Right atrium auricular region (tissue), 2 donors: Measurements from ENCODE around the gene LHX8. TPM values are rescaled to one million over a fixed set of nuclear protein-coding genes. Genes with fewer than 3 reads are reported as not detected.

Experiments
- DNase-seq: peaks from one replicate; pipeline ENCODE4 v3.0.0-alpha.2; 2019; ENCODE audit warnings: low spot score
- H3K27ac ChIP-seq, 2 donors: fragments of 200-600 bp; sonication (generic); 1 replicate in 1 of 2; 2 replicates in 1 of 2; pipeline ENCODE4 v1.5.1; 2016 to 2019
- H3K27me3 ChIP-seq, 2 donors: fragments of 200-600 bp; sonication (generic); one replicate each; pipeline versions ENCODE4 v1.5.1 to v1.6.0; 2017 to 2019
- H3K36me3 ChIP-seq: fragments of 200-600 bp; sonication (generic); one replicate; pipeline ENCODE4 v1.5.1; 2016
- H3K4me1 ChIP-seq, 2 donors: fragments of 200-600 bp; sonication (generic); one replicate each; pipeline versions ENCODE4 v1.5.1 to v1.6.0; 2017 to 2019
- H3K4me3 ChIP-seq, 2 donors: fragments of 200-600 bp; sonication (generic); 1 replicate in 1 of 2; 2 replicates in 1 of 2; pipeline ENCODE4 v1.5.1; 2017 to 2019; ENCODE audit warnings: mild to moderate bottlenecking in 1 of 2, moderate library complexity in 1 of 2
- H3K9me3 ChIP-seq, 2 donors: fragments of 200-600 bp; sonication (generic); one replicate each; pipeline ENCODE4 v1.5.1; 2019
- total RNA-seq, 2 donors: library from RNA; depleted of rRNA; stranded (reverse); fragments of >200 nt; gene quantifications; one replicate each; pipeline ENCODE4 v1.1.0, GENCODE V29; 2016
- TF ChIP-seq, protein P1 (sequence below), 2 donors: fragments of 200-600 bp; sonication (generic); IDR thresholded peaks; one replicate each; pipeline ENCODE4 v1.5.1; 2019; ENCODE audit warnings: antibody characterized with exemption in 2 of 2

LHX8 gene
- total RNA-seq, 2 donors from 2014 or later, result not detected

DNA sequence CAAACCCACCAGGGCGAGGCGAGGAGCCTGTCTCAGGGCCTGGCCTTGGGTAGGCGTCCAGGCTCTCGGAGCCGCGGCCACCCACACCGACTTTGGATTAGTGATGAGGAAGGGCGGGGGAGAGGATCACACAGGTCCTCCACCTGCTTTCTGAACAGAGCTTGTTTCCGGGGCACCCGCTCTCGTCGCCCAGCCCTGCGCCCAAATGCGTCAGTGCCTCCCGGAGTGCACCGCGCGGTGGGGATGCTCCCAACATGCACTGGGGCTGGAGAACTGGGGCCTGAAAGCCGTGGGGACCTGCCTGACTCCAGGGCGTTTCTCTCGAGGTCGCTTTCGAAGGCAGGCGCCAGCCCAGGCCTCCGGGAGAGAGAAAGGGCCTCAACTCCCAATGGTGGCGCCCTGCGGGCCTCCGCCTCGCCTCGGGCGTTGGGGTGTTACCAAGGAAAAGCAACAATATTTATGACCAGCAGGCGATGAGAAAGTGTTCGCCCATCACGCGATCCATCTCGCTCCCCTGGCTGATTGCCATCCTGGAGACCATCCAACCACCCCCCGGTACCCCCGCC lies 8.9 kb upstream of the LHX8 start:
- Histone ChIP-seq H3K9me3 (no peaks in the 10 kb centered on the region), H3K4me3 (no peak overlapping the region), H3K36me3 (no peaks in the 10 kb centered on the region), H3K4me1 (no peaks in the 10 kb centered on the region), H3K27ac (no peak overlapping the region), H3K27me3 (peaks cover 4 to 13% of the 10 kb centered on the region in 2 donors)
- TF ChIP-seq, protein P1, sequence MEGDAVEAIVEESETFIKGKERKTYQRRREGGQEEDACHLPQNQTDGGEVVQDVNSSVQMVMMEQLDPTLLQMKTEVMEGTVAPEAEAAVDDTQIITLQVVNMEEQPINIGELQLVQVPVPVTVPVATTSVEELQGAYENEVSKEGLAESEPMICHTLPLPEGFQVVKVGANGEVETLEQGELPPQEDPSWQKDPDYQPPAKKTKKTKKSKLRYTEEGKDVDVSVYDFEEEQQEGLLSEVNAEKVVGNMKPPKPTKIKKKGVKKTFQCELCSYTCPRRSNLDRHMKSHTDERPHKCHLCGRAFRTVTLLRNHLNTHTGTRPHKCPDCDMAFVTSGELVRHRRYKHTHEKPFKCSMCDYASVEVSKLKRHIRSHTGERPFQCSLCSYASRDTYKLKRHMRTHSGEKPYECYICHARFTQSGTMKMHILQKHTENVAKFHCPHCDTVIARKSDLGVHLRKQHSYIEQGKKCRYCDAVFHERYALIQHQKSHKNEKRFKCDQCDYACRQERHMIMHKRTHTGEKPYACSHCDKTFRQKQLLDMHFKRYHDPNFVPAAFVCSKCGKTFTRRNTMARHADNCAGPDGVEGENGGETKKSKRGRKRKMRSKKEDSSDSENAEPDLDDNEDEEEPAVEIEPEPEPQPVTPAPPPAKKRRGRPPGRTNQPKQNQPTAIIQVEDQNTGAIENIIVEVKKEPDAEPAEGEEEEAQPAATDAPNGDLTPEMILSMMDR (IDR thresholded peaks at IDR 0.05), result no peak
- no peak for DNase-seq

DNA sequence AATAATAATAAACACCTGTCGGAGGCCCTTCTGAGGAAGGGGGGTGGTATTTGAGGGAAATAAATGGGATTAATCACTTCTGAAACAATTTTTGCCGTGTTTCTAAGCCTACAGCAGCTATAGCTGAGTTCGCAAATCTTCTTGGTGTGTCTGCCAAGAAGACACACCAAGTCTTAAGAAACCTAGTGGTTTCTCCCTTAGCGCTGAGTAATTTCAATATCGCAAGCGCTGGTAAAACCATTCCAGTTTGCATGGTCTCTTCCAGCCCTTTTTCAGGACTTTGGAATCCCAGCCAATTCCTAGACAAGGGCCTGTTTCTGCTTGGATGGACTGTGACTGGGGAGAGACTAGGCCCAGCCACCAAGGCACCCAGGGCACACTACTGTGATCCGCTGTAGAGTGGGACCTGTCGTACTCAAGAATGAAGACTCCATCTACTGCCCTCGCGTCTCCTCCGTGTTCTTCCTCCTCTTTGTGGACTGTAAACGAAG lies 7.5 kb upstream of the LHX8 start:
- no peak overlapping the region for H3K4me3 ChIP-seq
- H3K27ac ChIP-seq, result no peak overlapping the region
- H3K36me3 ChIP-seq, result no peaks in the 10 kb centered on the region
- TF ChIP-seq, protein P1 (IDR thresholded peaks at IDR 0.05), result no peak
- H3K27me3 ChIP-seq, result peaks cover 13 to 17% of the 10 kb centered on the region in 2 donors
- DNase-seq, result no peak
- H3K9me3 ChIP-seq, result no peaks in the 10 kb centered on the region
- H3K4me1 ChIP-seq, result no peaks in the 10 kb centered on the region

DNA sequence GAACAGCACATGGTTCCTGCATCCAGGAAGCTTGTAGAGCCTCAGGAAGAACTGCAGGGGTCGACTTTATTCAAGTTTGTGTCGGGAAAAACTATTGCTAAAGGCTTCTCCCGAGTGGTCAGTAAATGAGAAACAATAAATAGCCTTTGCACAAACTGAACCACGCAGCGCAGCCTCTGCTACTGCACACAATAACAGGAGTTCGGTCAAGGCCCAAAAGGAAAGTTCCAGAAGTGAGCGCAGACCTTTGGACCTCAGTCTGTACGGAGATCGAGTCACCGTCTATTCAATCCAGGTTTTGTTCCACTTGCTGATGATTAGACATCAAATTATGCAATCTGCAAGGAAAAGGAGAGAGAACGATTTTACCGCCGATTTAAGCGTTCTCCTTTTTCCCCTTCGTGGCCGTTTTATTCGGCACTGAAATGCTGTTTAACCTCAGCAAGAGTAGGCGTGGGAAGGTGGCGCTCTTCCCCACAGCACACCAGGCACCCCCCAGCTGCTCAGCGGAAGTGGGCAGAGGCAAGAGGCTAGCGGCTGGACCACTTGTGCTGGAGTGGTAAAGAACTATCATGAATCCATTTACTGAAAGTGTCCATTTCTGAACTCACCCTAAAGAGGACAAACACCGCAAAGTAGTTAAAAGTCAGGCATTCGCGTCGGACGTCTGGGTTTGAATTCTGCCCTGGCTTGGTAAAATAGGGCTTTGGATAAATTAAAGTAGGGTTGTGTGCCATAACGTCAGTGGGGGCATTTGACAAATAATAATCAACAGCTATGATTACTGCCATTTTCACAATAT lies 6.1 kb upstream of the LHX8 start:
- Histone ChIP-seq H3K9me3 (no peaks in the 10 kb centered on the region), H3K4me3 (no peak overlapping the region), H3K4me1 (no peaks in the 10 kb centered on the region), H3K27me3 (peaks cover 19 to 30% of the 10 kb centered on the region in 2 donors), H3K36me3 (no peaks in the 10 kb centered on the region), H3K27ac (no peak overlapping the region)
- TF ChIP-seq, protein P1 (IDR thresholded peaks at IDR 0.05), result no peak
- no peak for DNase-seq

DNA sequence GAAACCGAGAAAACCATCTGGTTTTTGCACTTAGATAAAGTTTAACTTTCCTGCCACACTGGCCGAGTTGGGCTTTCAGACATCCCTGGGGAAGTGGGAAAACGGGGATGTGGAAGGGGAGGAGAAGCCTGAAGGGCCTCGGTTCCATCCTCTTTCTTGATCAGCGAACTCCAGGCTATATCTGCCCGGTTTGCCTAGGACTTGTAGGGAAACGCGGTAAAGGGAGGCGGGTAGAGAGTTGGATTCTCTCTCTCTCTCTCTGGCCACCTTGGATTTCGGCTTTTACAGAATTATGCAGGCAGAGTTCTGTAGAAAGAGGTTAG lies 4.6 kb upstream of the LHX8 start:
- peaks cover 31 to 41% of the 10 kb centered on the region in 2 donors for H3K27me3 ChIP-seq
- no peak for DNase-seq

DNA sequence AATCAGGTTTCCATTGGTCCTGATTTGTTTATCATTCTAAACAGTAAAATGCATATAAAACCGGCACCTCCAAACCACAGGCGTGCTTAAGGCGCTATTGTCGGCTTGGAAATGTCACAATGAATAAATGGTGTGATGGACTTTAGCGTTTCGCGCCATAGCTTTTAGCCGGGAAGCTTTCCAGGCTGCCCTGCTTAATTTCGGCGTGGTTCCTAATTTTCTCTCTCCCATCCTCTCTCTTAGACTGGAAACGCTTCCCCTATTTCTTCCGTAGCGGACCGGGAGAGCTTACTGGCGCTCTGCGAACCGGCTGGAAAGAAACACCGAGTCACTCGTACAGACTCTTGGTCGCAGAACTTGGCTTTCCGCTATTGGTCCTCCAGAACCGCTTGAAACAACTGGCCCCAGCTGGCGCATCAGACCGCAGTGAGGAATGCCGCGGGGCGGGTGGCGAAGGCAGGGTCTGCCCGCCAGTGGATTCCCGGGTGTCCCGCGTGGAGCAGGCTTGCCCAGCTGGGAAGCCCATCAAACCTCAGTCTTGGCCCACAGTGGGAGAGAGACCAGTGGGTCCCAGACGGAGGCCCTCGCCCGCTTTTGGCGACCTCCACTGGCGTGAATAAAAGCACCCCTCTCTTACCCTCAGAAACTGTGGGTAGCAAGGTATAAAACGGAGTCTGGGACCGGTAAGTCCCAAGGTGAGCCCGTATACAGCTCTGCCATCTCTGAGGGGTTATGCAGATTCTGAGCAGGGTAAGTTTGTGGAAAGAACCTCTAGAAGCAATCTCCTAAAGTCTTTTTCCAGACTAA lies 4.0 kb upstream of the LHX8 start:
- DNase-seq, result no peak
- H3K27me3 ChIP-seq, result peaks cover 36 to 45% of the 10 kb centered on the region in 2 donors
- no peaks in the 10 kb centered on the region for H3K36me3 ChIP-seq
- no peak overlapping the region for H3K27ac ChIP-seq
- H3K4me1 ChIP-seq, result peaks cover 0 to 12% of the 10 kb centered on the region in 2 donors
- TF ChIP-seq, protein P1 (IDR thresholded peaks at IDR 0.05), result no peak
- no peak overlapping the region for H3K4me3 ChIP-seq
- H3K9me3 ChIP-seq, result no peaks in the 10 kb centered on the region

More for the DNA sequence above, 4.6 kb upstream of the LHX8 start:
- no peaks in the 10 kb centered on the region for H3K9me3 ChIP-seq
- TF ChIP-seq, protein P1 (IDR thresholded peaks at IDR 0.05), result no peak
- peaks cover 0 to 6% of the 10 kb centered on the region in 2 donors for H3K4me1 ChIP-seq
- no peaks in the 10 kb centered on the region for H3K36me3 ChIP-seq
- H3K4me3 ChIP-seq, result no peak overlapping the region
- H3K27ac ChIP-seq, result no peak overlapping the region
